Measurements from ENCODE around the gene SEC22B. TPM values are rescaled to one million over a fixed set of nuclear protein-coding genes. Genes with fewer than 3 reads are reported as not detected.
A peak's percentile ranks its signal among the peaks of the same experiment; 100 is the strongest.
"Not testable (repeated sequence)": the region's sequence is repeated elsewhere in the genome, so short reads cannot be mapped to it uniquely, and the experiment has no call there.

SEC22B gene
- total RNA-seq = 30.2 TPM
- long read RNA-seq, full-length matches to known transcripts = 82 of 92 reads
- long read RNA-seq, partial matches to known transcripts = 2 of 92 reads
- long read RNA-seq, other reads (novel, unspliced or antisense) = 8 of 92 reads

DNA sequence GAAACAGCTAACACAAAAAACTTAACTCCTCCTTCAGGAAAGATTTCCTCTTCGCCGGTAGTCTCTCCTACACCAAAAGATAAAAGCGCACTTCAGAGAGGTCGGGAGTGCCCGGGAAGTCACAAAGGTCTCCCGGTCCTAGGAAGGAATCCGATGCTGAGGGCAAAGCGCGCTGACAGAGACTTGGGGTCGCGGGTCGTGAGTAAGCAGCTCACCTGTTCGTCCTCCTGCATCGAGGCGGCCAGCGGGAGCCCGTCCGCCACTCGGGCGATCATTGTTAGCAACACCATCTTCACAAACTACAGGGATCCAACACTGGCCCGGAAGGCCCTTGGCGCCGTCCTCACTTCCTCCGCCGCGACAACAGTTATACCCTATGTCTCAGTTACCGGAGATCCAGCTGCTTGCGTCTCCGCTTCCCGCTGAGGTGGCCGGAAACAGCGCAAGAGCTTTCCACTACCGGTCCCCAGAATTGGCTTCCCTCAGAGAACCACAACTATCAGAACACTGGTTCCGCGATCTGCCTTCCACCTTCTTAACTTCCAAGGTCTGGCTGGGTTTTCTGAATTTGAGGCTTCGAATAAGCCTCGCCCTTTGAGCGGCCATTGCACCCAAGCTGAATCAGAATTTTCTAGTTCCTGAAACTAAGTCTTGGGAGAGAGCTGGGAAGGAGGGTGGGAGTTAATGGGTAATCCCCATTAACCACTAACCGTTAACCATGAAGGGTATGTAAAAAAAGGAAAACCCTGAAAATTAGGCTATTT, at the start of gene SEC22B:
TSS of gene SEC22B (minus strand) at position 429 of the 764 bp plus-strand sequence. CDS start at position 290, 139 bp downstream.
- peaks cover 6% of the 10 kb centered on the region for H3K4me1 ChIP-seq
- ATAC-seq (peak; percentile 99), DNase-seq (peak; percentile 90)
- H3K4me3 ChIP-seq = peak within 1 kb of the TSS; percentile 91
- no peaks in the 10 kb centered on the region for H3K27me3 ChIP-seq
- no peak for TF ChIP-seq CTCF (IDR thresholded peaks at IDR 0.05)
- H3K9me3 ChIP-seq = no peaks in the 10 kb centered on the region
- peak within 1 kb of the TSS; percentile 91 for H3K27ac ChIP-seq
- H3K36me3 ChIP-seq = no peaks in the 10 kb centered on the region
- intact Hi-C loops (cut with DNase I) = no loop called here

DNA sequence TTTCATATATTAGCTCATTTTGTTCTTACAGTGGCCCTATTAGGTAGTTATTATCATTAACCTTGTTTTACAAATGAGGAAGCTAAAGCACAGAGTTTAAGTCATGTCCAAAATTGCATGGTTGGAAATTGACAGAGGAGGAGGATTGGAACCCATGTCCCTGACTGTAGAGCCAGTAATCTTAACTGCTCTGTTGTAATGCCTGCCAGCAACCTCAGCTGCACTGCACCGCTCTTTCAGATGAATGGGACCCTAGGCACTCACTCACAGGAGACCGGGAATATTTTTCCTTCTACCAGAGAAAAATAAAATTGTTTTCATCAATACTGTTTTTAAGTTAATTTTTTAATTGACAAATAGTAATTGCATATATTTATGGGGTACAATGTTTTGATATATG, 41.6 kb upstream of the SEC22B start:
- DNase-seq = peak; percentile 3

DNA sequence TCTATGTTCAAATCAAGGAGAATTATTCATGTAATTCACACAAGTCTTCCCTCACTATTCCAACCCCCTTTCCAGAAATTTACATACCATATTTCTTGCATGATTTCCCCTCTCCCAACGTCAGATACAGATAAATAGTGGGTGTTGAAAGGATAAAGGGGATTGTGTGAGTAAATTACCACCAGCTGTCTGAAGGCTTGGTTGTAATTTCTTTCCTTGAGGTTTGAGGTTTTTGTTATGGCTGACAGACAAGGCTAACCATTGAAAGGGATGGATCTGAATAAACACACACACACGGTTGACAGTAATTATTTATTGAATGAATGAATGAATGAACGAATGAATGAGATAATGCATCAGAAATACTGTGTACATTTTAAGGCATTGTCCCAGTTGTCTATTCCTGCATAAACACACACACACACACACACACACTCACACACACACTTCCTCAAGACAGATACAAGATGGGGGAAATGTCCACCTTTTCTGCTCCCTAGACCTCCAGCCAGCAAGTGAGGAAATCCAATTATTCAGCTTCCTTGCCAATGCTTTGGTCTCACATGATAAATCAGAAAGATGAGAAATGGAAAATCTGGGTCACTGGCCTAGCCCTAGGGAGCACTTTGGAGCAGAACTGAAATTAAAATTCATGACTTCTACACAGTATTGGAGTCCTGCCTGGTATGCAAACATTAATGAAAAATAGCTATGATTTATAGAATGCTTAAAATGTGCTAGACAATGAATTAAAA, 41.0 kb upstream of the SEC22B start:
- intact Hi-C loops (cut with DNase I); H3K4me3 ChIP-seq; ATAC-seq: not testable (repeated sequence)

More for the DNA sequence above, 41.6 kb upstream of the SEC22B start:
- H3K27ac ChIP-seq; intact Hi-C loops (cut with DNase I); H3K4me1 ChIP-seq; H3K4me3 ChIP-seq; H3K36me3 ChIP-seq; H3K9me3 ChIP-seq; H3K27me3 ChIP-seq; ATAC-seq: not testable (repeated sequence)

DNA sequence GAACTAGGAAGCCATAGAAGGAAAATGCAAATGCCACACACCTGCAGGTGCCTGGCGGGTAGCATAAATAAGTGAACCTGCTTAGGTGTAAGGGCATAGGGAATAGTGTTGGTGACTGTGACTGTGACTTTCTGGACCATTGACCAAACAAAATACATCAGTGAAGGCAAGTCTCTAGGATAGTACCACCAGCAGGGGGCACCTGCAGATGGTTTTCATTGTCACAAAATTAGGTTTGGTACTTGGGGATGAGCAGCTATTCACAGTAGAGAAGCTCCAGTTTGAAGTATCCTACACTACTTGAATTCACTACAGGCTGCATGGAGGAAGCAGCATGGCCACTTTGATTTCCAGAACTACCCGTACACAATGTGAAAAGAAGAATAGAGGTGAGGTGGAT, 37.3 kb upstream of the SEC22B start:
- H3K27ac ChIP-seq; H3K27me3 ChIP-seq; H3K4me1 ChIP-seq; DNase-seq; H3K4me3 ChIP-seq; intact Hi-C loops (cut with DNase I); H3K36me3 ChIP-seq; H3K9me3 ChIP-seq: not testable (repeated sequence)
- ATAC-seq = peak; percentile 88

More for the DNA sequence above, 41.0 kb upstream of the SEC22B start:
- not testable (repeated sequence) for H3K36me3 ChIP-seq, H3K4me1 ChIP-seq, DNase-seq, H3K9me3 ChIP-seq, H3K27ac ChIP-seq, H3K27me3 ChIP-seq

GRCh38 chr1:120210754-120211153, 34.4 kb upstream of the SEC22B start:
- H3K36me3 ChIP-seq; H3K27me3 ChIP-seq; H3K4me3 ChIP-seq; ATAC-seq; intact Hi-C loops (cut with DNase I); H3K27ac ChIP-seq; DNase-seq; H3K4me1 ChIP-seq; H3K9me3 ChIP-seq: not testable (repeated sequence)

- H3K9me3 ChIP-seq; DNase-seq; H3K4me1 ChIP-seq; H3K27me3 ChIP-seq; H3K27ac ChIP-seq; intact Hi-C loops (cut with DNase I); H3K36me3 ChIP-seq: not testable (repeated sequence)
- peak overlapping the region; percentile 21 for H3K4me3 ChIP-seq
- ATAC-seq = peak; percentile 64
These were observed 20.8 kb upstream of the SEC22B start for GRCh38 chr1:120196863-120197775.

DNA sequence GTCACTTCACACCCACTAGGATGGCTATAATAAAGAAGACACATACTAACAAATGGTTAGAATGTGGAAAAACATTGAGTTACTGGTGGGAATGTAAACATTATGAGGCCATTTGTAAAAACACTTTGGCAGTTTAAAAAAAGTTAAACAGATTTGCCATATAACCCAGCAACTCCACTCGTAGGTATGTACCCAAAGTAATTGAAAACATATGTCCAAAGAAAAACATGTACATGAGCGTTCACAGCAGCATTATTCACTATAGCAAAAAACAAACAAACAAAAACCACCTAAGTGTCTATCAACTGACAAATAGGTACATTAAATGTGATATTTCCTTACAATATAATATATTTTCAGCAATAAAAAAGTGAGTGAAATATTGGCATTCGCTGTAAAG, 12.3 kb upstream of the SEC22B start:
- ATAC-seq; intact Hi-C loops (cut with DNase I); H3K36me3 ChIP-seq; H3K27me3 ChIP-seq; H3K4me3 ChIP-seq; H3K27ac ChIP-seq; H3K4me1 ChIP-seq; H3K9me3 ChIP-seq; DNase-seq: not testable (repeated sequence)

DNA sequence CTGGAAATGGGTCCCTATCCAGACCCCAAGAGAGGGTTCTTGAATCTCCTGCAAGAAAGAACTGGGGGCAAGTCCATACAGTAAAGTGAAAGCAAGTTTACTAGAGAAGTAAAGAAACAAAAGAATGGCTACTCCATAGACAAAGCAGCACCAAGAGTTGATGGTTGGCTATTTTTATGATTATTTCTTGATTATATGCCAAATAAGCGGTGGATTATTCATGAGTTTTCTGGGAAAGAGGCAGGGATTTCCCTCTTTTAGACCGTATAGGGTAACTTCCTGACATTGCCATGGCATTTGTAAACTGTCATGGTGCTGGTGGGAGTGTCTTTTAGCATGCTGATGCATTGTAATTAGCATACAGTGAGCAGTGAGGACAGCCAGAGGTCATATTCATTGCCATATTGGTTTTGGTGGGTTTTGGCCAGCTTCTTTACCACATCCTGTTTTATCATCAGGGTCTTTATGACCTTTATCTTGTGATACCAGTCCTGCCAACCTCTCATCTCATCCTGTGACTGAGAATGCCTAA, 5.9 kb upstream of the SEC22B start:
- ATAC-seq; H3K36me3 ChIP-seq; H3K4me1 ChIP-seq; DNase-seq; intact Hi-C loops (cut with DNase I); H3K27me3 ChIP-seq; H3K4me3 ChIP-seq; H3K27ac ChIP-seq; H3K9me3 ChIP-seq: not testable (repeated sequence)

DNA sequence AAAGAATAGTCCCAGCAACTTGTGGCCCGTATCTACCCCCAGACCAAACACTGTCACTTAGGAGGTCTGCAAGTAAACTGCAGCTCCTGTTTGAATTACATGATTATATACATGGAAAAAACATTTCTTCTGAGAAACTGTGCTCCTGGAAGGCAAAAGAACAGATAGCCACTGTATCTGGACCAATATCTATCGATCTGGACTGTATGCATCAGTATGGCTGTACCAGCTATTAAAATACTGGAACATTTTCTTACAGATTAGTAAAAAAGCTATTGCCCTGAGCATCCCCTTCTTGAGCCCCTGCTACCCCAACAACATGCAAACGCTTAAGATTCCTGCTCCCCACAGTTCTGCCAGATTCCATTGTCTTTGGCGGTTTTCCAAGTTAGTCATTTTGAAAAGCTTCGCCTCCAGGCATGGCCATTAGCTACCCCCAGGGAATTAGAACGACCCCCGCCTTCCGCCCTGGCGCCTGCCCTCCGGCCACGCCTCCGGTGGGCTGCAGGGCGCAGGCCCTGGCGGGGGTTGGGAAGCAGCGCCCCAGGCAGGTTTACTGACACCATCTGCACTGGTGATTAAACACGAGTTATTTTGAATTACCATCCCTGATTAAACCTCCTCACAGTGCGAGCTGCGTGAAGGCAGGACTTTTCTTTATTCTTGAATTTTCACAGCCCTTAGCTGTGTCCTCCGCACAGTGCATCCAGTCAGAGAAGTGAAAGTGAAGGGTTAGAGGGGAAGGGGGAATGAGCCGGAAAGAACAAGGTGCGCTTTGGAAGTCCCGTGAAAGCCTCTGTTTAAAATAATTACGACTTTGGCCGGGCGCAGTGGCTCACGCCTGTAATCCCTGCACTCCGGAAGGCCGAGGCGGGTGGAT, 3.7 kb upstream of the SEC22B start:
- H3K36me3 ChIP-seq; H3K4me1 ChIP-seq; DNase-seq; H3K9me3 ChIP-seq; H3K27me3 ChIP-seq; intact Hi-C loops (cut with DNase I): not testable (repeated sequence)
- peak; percentile 23 for ATAC-seq
- H3K4me3 ChIP-seq = peak overlapping the region; percentile 39
- peak overlapping the region; percentile 71 for H3K27ac ChIP-seq

Measured in upper lobe of right lung (tissue), 1 donor.